ENCODE results near the gene TBP.

TBP gene

GRCh38 chr6:170561555-170561954 is 7.4 kb downstream of the TBP start:
- Histone ChIP-seq H3K27ac (ENCODE audit: insufficient read depth, low read length, poor library complexity, severe bottlenecking) (no peak overlapping the region), H3K27me3 (replicated peaks; ENCODE audit: control insufficient read depth, insufficient read depth, low read length, poor library complexity, severe bottlenecking) (no peaks in the 10 kb centered on the region), H3K4me3 (ENCODE audit: insufficient read depth, low read depth, low read length, poor library complexity, severe bottlenecking) (no peak overlapping the region), H3K36me3 (ENCODE audit: control insufficient read depth, insufficient read depth, low read length) (peaks cover 48% of the 10 kb centered on the region), H3K9me3 (ENCODE audit: control insufficient read depth, low read length) (no peaks in the 10 kb centered on the region), H3K4me1 (ENCODE audit: control insufficient read depth, insufficient read depth, low read length, poor library complexity, severe bottlenecking) (peaks cover 3% of the 10 kb centered on the region)
- DNase-seq, result no peak

GRCh38 chr6:170564936-170565530 is 10.9 kb downstream of the TBP start:
- Histone ChIP-seq H3K4me3 (ENCODE audit: insufficient read depth, low read depth, low read length, poor library complexity, severe bottlenecking) (no peak overlapping the region), H3K4me1 (ENCODE audit: control insufficient read depth, insufficient read depth, low read length, poor library complexity, severe bottlenecking) (peaks cover 3% of the 10 kb centered on the region), H3K27me3 (replicated peaks; ENCODE audit: control insufficient read depth, insufficient read depth, low read length, poor library complexity, severe bottlenecking) (no peaks in the 10 kb centered on the region), H3K36me3 (ENCODE audit: control insufficient read depth, insufficient read depth, low read length) (peaks cover 63% of the 10 kb centered on the region), H3K9me3 (ENCODE audit: control insufficient read depth, low read length) (no peaks in the 10 kb centered on the region), H3K27ac (ENCODE audit: insufficient read depth, low read length, poor library complexity, severe bottlenecking) (no peak overlapping the region)
- no peak for DNase-seq

GRCh38 chr6:170572704-170573466 is 18.7 kb downstream of the TBP start:
- peaks cover 66% of the 10 kb centered on the region for H3K36me3 ChIP-seq (ENCODE audit: control insufficient read depth, insufficient read depth, low read length)
- no peaks in the 10 kb centered on the region for H3K9me3 ChIP-seq (ENCODE audit: control insufficient read depth, low read length)
- no peak overlapping the region for H3K4me3 ChIP-seq (ENCODE audit: insufficient read depth, low read depth, low read length, poor library complexity, severe bottlenecking)
- no peak overlapping the region for H3K27ac ChIP-seq (ENCODE audit: insufficient read depth, low read length, poor library complexity, severe bottlenecking)
- no peaks in the 10 kb centered on the region for H3K4me1 ChIP-seq (ENCODE audit: control insufficient read depth, insufficient read depth, low read length, poor library complexity, severe bottlenecking)
- no peak for DNase-seq
- H3K27me3 ChIP-seq (replicated peaks; ENCODE audit: control insufficient read depth, insufficient read depth, low read length, poor library complexity, severe bottlenecking), result no peaks in the 10 kb centered on the region

- Histone ChIP-seq H3K27me3 (replicated peaks; ENCODE audit: control insufficient read depth, insufficient read depth, low read length, poor library complexity, severe bottlenecking) (no peaks in the 10 kb centered on the region), H3K9me3 (ENCODE audit: control insufficient read depth, low read length) (no peaks in the 10 kb centered on the region), H3K27ac (ENCODE audit: insufficient read depth, low read length, poor library complexity, severe bottlenecking) (no peak overlapping the region), H3K36me3 (ENCODE audit: control insufficient read depth, insufficient read depth, low read length) (peaks cover 49% of the 10 kb centered on the region), H3K4me3 (ENCODE audit: insufficient read depth, low read depth, low read length, poor library complexity, severe bottlenecking) (no peak overlapping the region), H3K4me1 (ENCODE audit: control insufficient read depth, insufficient read depth, low read length, poor library complexity, severe bottlenecking) (no peaks in the 10 kb centered on the region)
- no peak for DNase-seq
Observed at GRCh38 chr6:170575250-170575649, 21.1 kb downstream of the TBP start.

- peaks cover 46% of the 10 kb centered on the region for H3K36me3 ChIP-seq (ENCODE audit: control insufficient read depth, insufficient read depth, low read length)
- no peaks in the 10 kb centered on the region for H3K9me3 ChIP-seq (ENCODE audit: control insufficient read depth, low read length)
- H3K4me1 ChIP-seq (ENCODE audit: control insufficient read depth, insufficient read depth, low read length, poor library complexity, severe bottlenecking), result peaks cover 7% of the 10 kb centered on the region
- no peaks in the 10 kb centered on the region for H3K27me3 ChIP-seq (replicated peaks; ENCODE audit: control insufficient read depth, insufficient read depth, low read length, poor library complexity, severe bottlenecking)
- no peak overlapping the region for H3K27ac ChIP-seq (ENCODE audit: insufficient read depth, low read length, poor library complexity, severe bottlenecking)
- DNase-seq, result no peak
- H3K4me3 ChIP-seq (ENCODE audit: insufficient read depth, low read depth, low read length, poor library complexity, severe bottlenecking), result no peak overlapping the region
Observed at GRCh38 chr6:170578909-170579308, 24.7 kb downstream of the TBP start.

- Histone ChIP-seq H3K4me3 (ENCODE audit: insufficient read depth, low read depth, low read length, poor library complexity, severe bottlenecking) (peak overlapping the region; percentile 84), H3K27ac (ENCODE audit: insufficient read depth, low read length, poor library complexity, severe bottlenecking) (peak overlapping the region; percentile 83), H3K27me3 (replicated peaks; ENCODE audit: control insufficient read depth, insufficient read depth, low read length, poor library complexity, severe bottlenecking) (no peaks in the 10 kb centered on the region), H3K36me3 (ENCODE audit: control insufficient read depth, insufficient read depth, low read length) (peaks cover 21% of the 10 kb centered on the region), H3K4me1 (ENCODE audit: control insufficient read depth, insufficient read depth, low read length, poor library complexity, severe bottlenecking) (peaks cover 7% of the 10 kb centered on the region), H3K9me3 (ENCODE audit: control insufficient read depth, low read length) (no peaks in the 10 kb centered on the region)
- no peak for DNase-seq
Observed at GRCh38 chr6:170583756-170584180, 29.6 kb downstream of the TBP start.

- H3K9me3 ChIP-seq (ENCODE audit: control insufficient read depth, low read length), result no peaks in the 10 kb centered on the region
- H3K27ac ChIP-seq (ENCODE audit: insufficient read depth, low read length, poor library complexity, severe bottlenecking), result peak within 1 kb of the TSS; percentile 83
- DNase-seq, result peak; percentile 81 to 88 (median 84)
- H3K4me3 ChIP-seq (ENCODE audit: insufficient read depth, low read depth, low read length, poor library complexity, severe bottlenecking), result peak within 1 kb of the TSS; percentile 84
- peaks cover 7% of the 10 kb centered on the region for H3K4me1 ChIP-seq (ENCODE audit: control insufficient read depth, insufficient read depth, low read length, poor library complexity, severe bottlenecking)
- peaks cover 21% of the 10 kb centered on the region for H3K36me3 ChIP-seq (ENCODE audit: control insufficient read depth, insufficient read depth, low read length)
- no peaks in the 10 kb centered on the region for H3K27me3 ChIP-seq (replicated peaks; ENCODE audit: control insufficient read depth, insufficient read depth, low read length, poor library complexity, severe bottlenecking)
Observed at GRCh38 chr6:170584181-170584953, 30.2 kb downstream of the TBP start, which contains the start of gene PDCD2. Gene PDCD2 (minus strand): TSS chr6:170584637. CDS start chr6:170584581, 56 bp downstream.

GRCh38 chr6:170584954-170585498 is 30.9 kb downstream of the TBP start:
- no peak for DNase-seq
- H3K9me3 ChIP-seq (ENCODE audit: control insufficient read depth, low read length), result no peaks in the 10 kb centered on the region
- no peaks in the 10 kb centered on the region for H3K27me3 ChIP-seq (replicated peaks; ENCODE audit: control insufficient read depth, insufficient read depth, low read length, poor library complexity, severe bottlenecking)
- H3K27ac ChIP-seq (ENCODE audit: insufficient read depth, low read length, poor library complexity, severe bottlenecking), result peak overlapping the region; percentile 83
- peak overlapping the region; percentile 84 for H3K4me3 ChIP-seq (ENCODE audit: insufficient read depth, low read depth, low read length, poor library complexity, severe bottlenecking)
- peaks cover 21% of the 10 kb centered on the region for H3K36me3 ChIP-seq (ENCODE audit: control insufficient read depth, insufficient read depth, low read length)
- H3K4me1 ChIP-seq (ENCODE audit: control insufficient read depth, insufficient read depth, low read length, poor library complexity, severe bottlenecking), result peaks cover 7% of the 10 kb centered on the region

- no peak for DNase-seq
- no peak overlapping the region for H3K27ac ChIP-seq (ENCODE audit: insufficient read depth, low read length, poor library complexity, severe bottlenecking)
- H3K4me3 ChIP-seq (ENCODE audit: insufficient read depth, low read depth, low read length, poor library complexity, severe bottlenecking), result no peak overlapping the region
- H3K27me3 ChIP-seq (replicated peaks; ENCODE audit: control insufficient read depth, insufficient read depth, low read length, poor library complexity, severe bottlenecking), result no peaks in the 10 kb centered on the region
- H3K9me3 ChIP-seq (ENCODE audit: control insufficient read depth, low read length), result no peaks in the 10 kb centered on the region
- H3K4me1 ChIP-seq (ENCODE audit: control insufficient read depth, insufficient read depth, low read length, poor library complexity, severe bottlenecking), result no peaks in the 10 kb centered on the region
- no peaks in the 10 kb centered on the region for H3K36me3 ChIP-seq (ENCODE audit: control insufficient read depth, insufficient read depth, low read length)
Observed at GRCh38 chr6:170590725-170591124, 36.6 kb downstream of the TBP start.

Data from effector memory CD4-positive, alpha-beta T cell (primary cell).